ENCODE results near the gene CACNA2D2. TPM values are rescaled to one million over a fixed set of nuclear protein-coding genes. Genes with fewer than 3 reads are reported as not detected.

CACNA2D2 gene
- total and polyA plus RNA-seq, 2 of the 13 experiments (the other 11 are each of a cell fraction or from before 2014, with no cell fraction given): not detected

DNA sequence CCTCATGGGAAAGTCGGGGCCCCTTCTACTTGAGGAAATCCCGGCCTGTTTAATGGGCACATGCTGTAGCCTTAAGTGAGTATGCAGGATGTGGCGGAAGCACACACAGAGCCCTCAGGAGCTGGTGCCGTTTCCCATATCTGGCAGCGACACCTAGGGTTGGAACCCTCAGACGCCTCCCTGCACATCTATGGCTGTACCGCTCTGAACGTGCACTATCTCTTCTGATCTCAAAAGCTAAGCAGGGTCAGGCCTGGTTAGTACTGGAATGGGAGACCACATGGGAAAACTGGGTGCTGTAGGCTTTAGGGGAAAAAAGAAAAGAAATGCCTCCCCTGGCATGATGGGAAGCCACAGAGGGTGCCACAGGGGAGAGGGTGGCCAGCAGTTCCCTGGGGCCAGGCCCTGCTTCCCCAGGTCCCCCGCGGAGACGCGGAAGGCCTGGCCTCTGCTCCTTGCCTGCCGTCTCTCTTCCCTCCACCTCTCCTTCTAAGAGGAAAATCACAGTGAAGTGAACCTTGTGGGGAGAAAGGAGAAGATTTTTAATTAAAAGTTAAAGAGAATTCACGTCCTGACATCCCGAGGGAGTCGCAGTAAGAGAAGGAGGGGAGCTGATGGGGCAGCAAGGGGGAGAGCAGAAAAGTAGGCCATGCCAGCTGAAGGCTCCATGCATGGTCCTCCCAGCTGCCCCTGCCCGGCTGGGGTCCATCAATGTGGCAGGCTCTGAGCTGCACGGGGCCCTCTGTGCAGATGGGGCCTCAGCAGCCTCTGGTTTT, 83.7 kb downstream of the CACNA2D2 start:
- in situ Hi-C loops (cut with HindIII; ENCODE audit: extremely low pct_ligation_motif_present, low pct_unique_long_range_greater_than_20kb) (no loop called here), intact Hi-C loops (cut with micrococcal nuclease; ENCODE audit: unreplicated experiment) (no loop called here)
- Histone ChIP-seq H3K4me3 (replicated peaks in 1 of 3; ENCODE audit: insufficient read depth in 1 of 3, low read depth in 2 of 3, low read length in 3 of 3) (no peak overlapping the region), H3K27me3 (ENCODE audit: control insufficient read depth in 1 of 2, insufficient read depth in 2 of 2, low read length in 2 of 2) (peaks cover 1 to 21% of the 10 kb centered on the region in 2 experiments; a peak in 3 of 5 replicates), H4K20me1 (ENCODE audit: insufficient read depth, low read length) (peaks cover 6% of the 10 kb centered on the region; the same call in 1 of the 2 replicates), H3K27ac (ENCODE audit: extremely low read length, insufficient read depth, low read length) (no peak overlapping the region), H3K36me3 (replicated peaks in 1 of 2; ENCODE audit: control insufficient read depth in 1 of 2, insufficient read depth in 2 of 2, low read length in 2 of 2) (no peaks in the 10 kb centered on the region), H3K4me1 (ENCODE audit: insufficient read depth, low read length) (peaks cover 36% of the 10 kb centered on the region), H3K4me2 (ENCODE audit: low read depth, low read length) (no peak overlapping the region), H2AFZ (ENCODE audit: low read length) (no peak overlapping the region), H3K9me3 (ENCODE audit: low read length) (no peaks in the 10 kb centered on the region), H3K79me2 (ENCODE audit: insufficient read depth, low read length) (no peaks in the 10 kb centered on the region), H3K9ac (ENCODE audit: insufficient read depth, low read depth, low read length) (no peak overlapping the region)
- ChIA-PET POLR2A (no interaction called here), CTCF (ENCODE audit: low intra/inter-chr PET ratio, low total read pairs) (no interaction called here)
- ATAC-seq (no peak), FAIRE-seq (no peak), DNase-seq (ENCODE audit: low spot score) (no peak)
- 49% methylated on average over 13 of the region's 18 CpGs for WGBS (ENCODE audit: low lambda C conversion rate)
- no TSS peak for BruUV-seq (replicated peaks)
- TF ChIP-seq FOSL2 (CRISPR knock-in tag; IDR thresholded peaks at IDR 0.05) (no peak), CTCF (CRISPR knock-in tag; IDR thresholded peaks at IDR 0.05) (peak; percentile 26), MEIS2 (CRISPR knock-in tag; IDR thresholded peaks at IDR 0.05) (no peak), ARNT2 (CRISPR knock-in tag; IDR thresholded peaks at IDR 0.05; ENCODE audit: low read depth) (no peak), GRHL1 (CRISPR knock-in tag; conservative IDR thresholded peaks at IDR 0.05) (no peak), ZNF407 (CRISPR knock-in tag; IDR thresholded peaks at IDR 0.05; ENCODE audit: not compliant biosample characterization) (no peak), ASH2L (IDR thresholded peaks at IDR 0.05; ENCODE audit: insufficient read length, low read depth, low read length) (no peak), CENPT (CRISPR knock-in tag; IDR thresholded peaks at IDR 0.05; ENCODE audit: low read depth) (no peak), GTF3A (CRISPR knock-in tag; conservative IDR thresholded peaks at IDR 0.05) (peak; percentile 100), REXO4 (CRISPR knock-in tag; IDR thresholded peaks at IDR 0.05; ENCODE audit: borderline replicate concordance) (no peak), ZNF264 (CRISPR knock-in tag; IDR thresholded peaks at IDR 0.05) (no peak), SOX5 (CRISPR knock-in tag; IDR thresholded peaks at IDR 0.05; ENCODE audit: borderline replicate concordance) (no peak)

Data from HepG2 (cell line).